Head of caudate nucleus (tissue), 42 donors: Measurements from ENCODE around the gene SERPIND1.
"Not testable (repeated sequence)": the region's sequence is repeated elsewhere in the genome, so short reads cannot be mapped to it uniquely, and the experiment has no call there.

Experiments used
- DNase-seq, 42 donors: peaks; one replicate each; pipeline versions ENCODE4 v3.0.0 to v3.0.0-alpha.2; 2020 to 2021; ENCODE audit warnings: mixed read lengths in 7 of 42
- intact Hi-C: fragments of 100-400 bp; cut with DNase I; formaldehyde crosslinking; loops from one replicate; pipeline ENCODE4 v1.15.0; 2022

Gene SERPIND1

DNA sequence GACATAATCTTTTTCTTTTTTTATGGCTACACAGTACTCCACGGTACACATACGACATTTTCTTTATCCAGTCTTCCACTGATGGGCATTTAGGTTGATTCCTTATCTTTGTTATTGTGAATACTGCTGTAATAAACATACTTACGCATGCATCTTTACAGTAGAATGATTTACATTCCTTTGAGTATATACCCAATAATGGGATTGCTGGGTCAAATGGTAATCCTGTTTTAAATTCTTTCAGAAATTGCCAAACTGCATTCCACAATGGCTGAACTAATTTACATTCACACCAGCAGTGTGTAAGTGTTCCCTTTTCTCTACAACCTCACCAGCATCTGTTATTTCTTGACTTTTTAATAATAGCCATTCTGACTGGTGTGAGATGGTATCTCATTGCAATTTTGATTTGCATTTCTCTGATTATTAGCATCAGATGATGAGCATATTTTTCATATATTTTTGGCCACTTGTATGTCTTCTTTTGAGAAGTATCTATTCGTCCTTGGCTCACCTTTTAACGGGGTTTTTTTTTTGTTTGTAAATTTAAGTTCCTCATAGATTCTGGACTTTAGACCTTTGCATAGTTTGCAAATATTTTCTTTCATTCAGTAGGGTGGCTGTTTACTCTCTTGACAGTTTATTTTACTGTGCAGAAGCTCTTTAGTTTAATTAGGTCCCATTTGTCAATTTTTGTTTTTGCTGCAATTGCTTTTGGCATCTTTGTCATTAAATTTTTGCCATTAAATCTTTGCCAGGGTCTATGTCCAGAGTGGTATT is 52.6 kb downstream of the SERPIND1 start:
- DNase-seq, intact Hi-C loops: not testable (repeated sequence)

DNA sequence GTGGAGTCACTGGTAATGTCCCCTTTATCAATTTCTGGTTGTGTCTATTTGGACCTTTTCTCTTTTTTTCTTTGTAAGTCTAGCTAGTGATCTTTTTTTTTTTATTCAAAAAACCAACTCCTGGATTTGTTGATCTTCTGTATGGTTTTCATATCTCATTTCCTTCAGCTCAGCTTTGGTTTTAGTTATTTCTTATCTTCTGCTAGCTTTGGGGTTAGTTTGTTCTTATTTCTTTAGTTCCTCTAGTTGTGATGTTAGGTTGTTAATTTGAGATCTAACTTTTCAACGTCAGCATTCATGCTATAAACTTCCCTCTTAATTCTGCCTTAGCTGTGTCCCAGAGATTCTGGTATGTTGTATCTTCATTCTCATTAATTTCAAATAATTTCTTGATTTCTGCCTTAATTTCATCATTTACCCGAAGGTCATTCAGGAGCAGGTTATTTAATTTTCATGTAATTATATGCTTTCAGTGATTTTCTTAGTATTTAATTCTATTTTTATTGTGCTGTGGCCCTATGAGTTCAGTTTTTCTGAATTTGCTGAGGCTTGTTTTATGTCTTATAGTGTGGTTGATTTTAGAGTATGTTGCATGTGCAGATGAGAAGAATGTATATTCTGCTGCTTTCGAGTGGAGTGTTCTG is 55.7 kb downstream of the SERPIND1 start:
- intact Hi-C loops: no loop called here
- DNase-seq: no peak

DNA sequence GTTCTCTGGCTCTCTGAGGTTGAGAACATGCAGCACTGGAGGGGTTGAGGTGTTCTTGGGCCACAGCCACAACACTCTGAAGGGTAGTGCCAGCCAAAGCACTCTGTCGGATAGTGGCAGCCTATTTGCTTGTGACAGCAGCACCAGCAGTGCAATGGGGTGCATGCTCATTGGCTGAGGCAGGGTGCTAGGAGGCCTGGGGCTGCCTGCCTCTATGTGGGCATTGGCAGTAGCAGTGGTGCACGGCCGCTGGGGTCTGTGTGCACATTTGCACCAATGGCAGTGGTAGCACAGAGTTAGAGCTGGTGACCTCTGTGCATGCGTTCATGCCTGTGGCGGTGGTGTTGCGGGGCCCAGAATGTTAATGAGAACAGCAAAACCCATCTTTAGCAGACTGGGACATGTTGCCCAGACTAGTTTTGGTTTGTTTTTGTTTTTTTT is 59.3 kb downstream of the SERPIND1 start:
- intact Hi-C loops: no loop called here
- DNase-seq: no peak

DNA sequence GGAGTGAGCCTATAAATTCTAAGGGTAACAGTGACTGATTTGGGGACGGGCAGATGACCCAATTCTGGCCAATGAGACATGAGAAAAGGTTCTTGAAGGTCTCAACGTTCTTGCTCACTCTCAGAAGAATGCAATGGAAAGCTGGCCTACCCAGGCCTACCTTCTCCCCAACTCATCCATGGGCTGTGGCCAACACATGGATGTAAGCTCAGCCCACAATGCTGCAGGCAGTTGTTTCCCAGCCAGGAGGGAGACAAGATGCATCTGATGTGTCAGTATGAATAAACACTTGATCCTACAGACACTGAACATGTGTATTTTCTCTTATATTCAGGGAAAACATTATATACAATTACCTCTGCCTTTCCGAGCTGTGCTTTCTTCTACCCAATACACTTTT is 60.3 kb downstream of the SERPIND1 start:
- DNase-seq: no peak
- intact Hi-C loops: no loop called here

DNA sequence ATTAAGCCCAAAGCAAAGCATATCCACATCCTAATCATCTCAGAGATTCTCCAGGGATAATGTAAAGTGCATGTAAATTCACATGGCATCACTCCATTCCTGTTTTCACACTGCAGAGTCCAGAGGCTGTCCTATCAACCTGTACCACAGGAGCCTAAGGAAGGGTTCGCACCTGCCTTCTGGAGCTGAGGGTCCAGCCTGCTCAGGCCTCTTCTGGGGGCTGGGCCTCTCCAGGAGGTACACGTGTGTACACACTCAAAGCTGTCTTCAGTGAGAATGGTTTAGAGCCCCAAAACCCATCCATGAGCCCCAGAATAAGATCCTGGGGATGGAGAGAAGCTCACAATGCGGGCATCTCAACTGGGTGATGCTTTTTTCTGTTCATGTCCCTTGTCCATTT is 60.8 kb downstream of the SERPIND1 start:
- intact Hi-C loops: no loop called here

More for the DNA sequence above, 60.8 kb downstream of the SERPIND1 start:
- no peak for DNase-seq
